NCI-H1417 (cell line): ENCODE results near the gene COL23A1.

Experiments
- DNase-seq, 3 experiments: peaks; one replicate each; lab custom pipeline; 2025; lab: John Stamatoyannopoulos, UW

COL23A1 gene

GRCh38 chr5:178474562-178475184 is 115.5 kb downstream of the COL23A1 start:
- no peak for DNase-seq

DNA sequence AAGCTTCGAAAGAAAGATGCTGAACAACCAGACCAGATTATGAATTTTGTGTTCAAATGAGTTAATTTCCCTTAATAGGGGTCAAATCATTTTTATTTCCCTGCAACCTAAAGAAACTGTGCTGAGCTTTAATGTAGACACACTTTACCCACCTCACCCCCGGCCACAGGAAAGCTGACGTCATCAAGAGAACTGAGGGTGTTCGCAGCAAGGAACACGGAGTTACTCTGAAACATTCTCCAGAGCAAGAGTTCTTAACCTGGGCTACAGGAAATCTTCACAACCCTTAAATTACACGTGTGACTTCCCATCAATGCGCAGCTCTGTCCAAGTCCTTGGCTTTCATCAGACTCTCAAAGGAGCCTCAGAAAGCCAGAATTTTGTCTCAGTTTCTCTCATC is 116.3 kb downstream of the COL23A1 start:
- no peak for DNase-seq

- DNase-seq = no peak
Observed at GRCh38 chr5:178472138-178472537, 118.1 kb downstream of the COL23A1 start.

GRCh38 chr5:178471711-178472110 is 118.5 kb downstream of the COL23A1 start:
- no peak for DNase-seq

GRCh38 chr5:178470760-178471025 is 119.5 kb downstream of the COL23A1 start:
- DNase-seq = no peak

DNA sequence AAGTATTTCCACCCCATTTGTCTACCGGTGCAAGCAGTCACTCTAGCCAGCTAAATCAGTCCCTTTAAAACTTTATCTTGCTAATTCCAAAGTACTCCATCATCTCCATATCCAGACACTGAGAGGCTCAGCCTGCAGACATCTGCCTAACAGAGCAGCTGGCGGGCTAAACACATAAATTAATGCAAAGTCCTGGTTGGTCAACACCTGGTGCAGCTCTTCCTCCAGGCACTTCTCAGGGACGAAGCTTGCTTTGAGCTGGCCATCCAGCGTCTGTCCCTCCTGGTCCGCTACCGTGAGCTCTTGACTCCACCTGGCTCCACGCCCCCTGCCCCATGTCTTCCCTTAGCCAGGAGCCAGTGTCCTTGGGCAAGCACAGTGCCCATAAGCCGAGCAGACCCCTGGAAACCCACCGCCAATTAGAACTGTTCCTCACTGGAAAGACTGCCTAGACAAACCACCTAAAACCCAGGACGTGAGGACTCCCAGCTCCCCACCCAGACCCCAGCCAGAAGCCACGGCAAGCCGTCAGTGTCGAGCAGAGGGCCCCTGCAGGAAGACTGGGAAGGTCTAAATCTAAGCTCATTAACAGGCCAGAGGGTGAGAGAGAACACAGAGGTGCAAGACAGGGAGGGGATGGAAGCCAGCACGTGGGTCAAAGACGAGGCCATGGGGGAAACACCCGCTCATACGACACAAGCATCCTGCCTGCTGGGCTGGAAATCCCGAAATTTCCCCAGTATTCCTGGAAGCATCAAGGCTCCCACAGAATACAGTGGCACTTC is 120.0 kb downstream of the COL23A1 start:
- no peak for DNase-seq

DNA sequence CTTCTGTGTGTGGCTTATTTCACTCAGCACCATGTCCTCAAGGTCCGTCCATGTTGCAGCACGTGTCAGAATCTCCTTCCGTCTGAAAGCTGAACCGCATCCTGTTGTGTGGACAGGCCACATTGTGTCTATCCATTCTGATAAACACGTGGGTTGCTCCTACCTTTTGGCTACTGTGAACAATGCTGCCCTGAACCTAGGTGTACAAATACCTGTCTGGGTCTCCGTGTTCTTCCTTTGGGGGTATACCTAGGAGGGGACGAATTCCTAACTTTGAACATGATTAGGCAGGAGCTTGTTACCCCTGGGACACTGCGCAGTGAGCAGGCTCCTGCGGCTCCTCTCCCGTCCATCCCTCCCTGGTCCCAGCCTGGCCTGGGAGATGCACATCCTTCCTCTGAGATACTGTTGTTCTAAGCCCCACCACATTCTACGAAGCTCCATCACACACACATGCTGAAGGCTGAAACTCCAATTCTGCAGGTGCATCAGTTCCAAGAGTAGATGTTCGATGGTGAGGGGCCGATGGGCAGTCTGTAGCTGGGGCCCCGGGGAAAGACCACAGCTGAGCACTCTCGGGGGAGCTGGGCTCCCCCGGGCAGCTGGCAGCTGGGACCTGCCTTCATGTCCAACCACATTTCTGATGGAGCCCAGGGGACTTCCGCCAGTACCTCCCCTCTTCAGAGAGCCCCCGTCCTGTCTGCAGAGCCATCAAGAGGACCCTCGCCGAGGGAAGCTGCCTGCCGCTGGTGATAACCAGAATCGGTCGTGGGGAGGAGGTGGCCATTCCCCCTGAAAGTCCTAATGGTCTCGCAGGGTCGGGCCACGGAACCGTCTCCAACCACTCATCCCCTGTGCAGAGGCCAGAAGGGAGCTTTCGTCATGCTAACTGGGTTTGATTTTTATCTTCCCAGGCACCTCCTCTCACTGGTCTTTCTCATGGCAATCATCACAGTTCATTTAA is 120.9 kb downstream of the COL23A1 start:
- no peak for DNase-seq

GRCh38 chr5:178468196-178468685 is 122.0 kb downstream of the COL23A1 start:
- no peak for DNase-seq

- no peak for DNase-seq
Observed at GRCh38 chr5:178467568-178468195, 122.5 kb downstream of the COL23A1 start.

DNA sequence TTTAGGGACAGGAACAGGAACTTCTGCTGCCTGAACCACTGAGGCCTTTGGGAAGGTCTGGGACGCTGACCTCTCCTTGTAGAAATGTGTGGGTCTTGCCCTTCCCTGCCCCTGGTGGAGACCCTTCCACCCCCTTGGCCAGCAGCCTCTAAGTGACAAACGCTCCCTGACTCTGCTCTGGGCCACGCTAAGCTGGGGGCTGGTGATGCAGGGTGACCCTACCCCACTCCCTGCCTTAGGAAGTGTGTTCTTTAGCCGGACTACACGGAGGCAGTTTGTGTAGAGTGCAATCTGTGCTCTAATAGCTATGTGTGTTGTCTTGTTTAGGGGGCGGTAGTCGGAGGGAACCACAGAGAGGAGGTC is 123.0 kb downstream of the COL23A1 start:
- DNase-seq = no peak

DNA sequence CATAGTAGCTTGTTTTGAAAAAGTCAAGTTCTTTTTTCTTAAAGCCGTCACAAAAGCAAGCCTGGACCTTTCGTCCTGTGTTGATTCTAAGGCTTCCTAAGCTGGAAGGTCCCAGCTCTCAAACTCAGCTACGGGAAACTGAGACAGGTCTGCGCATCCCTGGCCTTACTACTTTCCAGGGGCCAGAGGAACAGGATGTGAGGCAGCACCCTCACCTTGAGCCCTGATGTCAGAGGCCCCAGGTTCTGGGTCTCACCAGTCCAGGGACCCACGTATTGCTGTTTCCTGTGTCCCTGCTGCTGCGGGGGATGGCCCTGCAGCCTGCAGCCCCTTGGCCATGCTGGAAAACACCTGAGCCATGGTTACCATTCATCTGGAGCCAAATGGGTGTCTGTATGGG is 123.9 kb downstream of the COL23A1 start:
- no peak for DNase-seq

DNA sequence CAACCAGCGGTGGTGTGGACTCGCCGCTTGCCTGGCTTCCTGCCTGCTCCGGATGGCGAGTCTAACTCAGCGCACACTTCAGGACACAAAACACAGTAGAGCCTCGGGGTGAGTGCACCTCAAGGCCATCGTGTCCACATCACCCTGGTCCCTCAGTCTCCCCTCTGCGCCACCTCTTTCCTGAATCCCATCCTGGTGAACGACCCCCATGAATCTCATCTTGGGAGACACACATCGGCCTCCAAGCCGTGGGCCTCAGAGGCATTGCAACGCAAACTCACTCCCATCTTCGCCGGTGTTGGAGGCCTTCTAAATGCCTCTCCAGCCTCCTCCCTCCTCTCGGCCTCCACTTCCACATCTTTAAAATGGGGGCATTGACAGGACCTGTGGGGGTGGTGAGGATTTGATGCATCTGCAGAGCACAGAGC is 124.3 kb downstream of the COL23A1 start:
- DNase-seq = no peak

DNA sequence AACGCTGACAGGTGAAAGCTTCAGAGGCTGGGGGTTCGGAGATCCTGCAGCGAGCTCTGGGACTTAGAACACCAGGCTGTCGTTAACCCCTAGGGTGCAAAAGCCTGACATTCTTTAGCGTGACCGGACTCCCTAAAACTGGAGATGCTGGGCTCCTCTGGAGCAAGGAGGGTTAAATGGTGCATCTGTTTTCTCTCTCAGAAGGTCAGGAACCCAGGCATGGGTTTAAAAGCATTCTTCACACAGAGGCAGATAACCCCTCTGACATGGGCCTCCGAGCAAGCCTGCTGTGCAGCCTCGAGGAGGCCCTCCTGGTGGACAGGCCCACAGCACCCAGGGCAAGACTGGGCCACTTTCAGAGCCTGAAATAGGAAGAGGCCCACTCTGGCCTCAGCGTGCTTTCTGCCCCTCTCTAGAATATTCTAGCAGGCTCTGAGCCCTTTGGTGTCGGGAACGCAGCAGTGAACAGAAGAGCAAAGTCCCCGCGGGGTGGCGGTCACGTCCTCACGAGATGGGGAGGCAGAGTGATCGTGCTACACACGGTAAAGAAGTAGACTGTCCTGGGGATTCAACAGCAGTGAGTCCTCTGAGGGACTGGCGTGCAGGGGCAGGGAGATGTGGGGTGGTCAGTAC is 124.8 kb downstream of the COL23A1 start:
- DNase-seq = no peak

GRCh38 chr5:178464431-178465048 is 125.7 kb downstream of the COL23A1 start:
- no peak for DNase-seq

DNA sequence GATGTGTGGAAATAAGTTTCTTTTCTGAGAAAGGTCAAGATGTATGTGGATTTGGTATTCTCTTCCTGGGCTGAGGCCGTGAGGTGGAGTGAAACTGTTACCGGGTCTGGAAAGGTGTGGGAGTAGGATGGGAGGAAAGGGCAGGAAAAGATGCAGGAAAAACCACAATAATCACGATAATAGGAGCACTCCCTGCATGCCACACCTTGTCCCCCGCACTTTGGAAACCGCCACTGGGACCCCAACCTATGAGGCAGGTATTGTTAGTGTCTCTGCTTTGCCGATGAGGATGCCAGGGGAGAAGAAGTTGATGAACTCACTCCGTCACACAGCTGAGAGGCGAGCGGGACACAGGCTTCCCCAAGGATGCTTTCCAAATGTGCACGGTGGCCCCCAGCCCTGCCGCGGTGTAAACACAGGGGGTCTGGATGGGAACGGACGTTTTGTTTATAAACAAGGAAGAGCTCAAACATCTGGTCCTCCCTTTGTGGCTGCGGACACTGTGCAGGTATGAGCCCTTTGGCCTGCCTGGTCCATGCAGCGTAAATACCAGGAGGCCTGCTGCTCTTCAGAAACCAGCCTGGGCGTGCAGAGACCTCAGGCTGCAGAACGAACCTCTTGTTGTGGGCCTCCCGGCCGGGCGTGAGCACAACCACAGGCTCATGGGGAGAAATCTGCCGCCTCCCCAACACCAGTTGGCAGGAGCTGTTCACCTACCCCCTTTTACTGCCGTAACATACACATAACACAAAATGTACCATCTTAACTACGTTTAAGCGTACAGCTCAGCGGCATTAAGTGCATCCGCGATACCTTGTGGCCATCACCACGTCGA is 126.7 kb downstream of the COL23A1 start:
- no peak for DNase-seq

DNA sequence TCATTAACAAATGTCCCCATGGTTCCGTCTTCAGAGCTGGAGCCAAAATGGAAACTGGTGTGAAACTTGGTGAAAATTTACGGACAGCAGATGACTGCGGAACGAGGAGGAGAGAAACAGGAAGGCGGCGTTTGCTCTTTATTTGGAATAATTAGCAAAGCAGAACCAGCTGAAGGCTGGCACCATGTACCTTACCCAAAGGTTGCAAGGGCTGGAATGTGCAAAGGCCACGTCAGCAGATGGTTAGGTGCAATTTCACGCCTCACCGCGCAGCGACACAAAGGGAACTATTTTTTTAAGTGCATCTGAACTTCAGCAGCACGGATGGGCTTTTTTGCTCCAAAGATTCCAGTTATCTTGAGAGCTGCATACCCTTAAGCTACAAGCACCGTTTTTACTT is 127.4 kb downstream of the COL23A1 start:
- DNase-seq = no peak

DNA sequence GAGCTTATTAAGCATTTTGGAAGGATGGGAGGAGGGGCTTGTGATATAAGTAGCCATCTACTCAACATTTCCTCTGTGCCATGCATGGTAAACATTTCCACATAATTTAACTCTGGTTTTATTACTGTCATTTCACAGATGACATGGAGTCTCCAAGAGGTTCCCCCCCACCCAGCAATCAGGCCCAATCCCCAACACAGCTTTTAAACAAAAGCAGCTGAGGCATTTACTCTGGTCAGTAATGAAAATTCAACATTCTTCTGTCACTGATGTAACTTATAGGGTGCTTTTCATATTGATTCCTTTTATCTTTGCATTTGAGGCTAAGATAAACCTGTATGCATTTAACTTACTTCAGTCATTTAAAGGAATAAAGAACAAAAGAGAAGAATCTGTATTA is 128.1 kb downstream of the COL23A1 start:
- no peak for DNase-seq

GRCh38 chr5:178461004-178461730 is 129.0 kb downstream of the COL23A1 start:
- peak in 1 of 3 experiments; percentile 13 for DNase-seq

DNA sequence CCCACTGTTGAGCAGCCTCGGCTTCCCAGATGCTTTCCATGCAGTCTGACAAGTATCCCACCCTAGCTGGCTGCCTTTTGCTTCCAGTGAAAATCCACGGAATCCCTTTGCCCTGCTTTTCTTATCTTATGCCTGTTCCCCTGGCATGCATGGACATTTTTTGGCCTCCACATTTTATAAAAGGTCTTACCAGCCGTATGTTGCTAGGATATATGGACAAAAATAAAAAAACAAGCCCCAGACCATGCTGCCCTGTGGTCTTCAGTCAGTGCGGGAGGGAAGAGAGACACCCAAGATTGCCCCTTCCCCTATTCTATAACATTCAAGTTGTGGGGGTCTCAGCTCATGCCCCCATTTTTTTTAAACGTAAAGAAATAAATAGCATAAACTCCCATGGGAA is 129.6 kb downstream of the COL23A1 start:
- no peak for DNase-seq

- DNase-seq = no peak
Observed at GRCh38 chr5:178460174-178460573, 130.0 kb downstream of the COL23A1 start.
